Measurements from ENCODE around the gene STK38. TPM values are rescaled to one million over a fixed set of nuclear protein-coding genes. Genes with fewer than 3 reads are reported as not detected.

STK38 gene
- total RNA-seq: 25.0 and 34.3 TPM in 2 replicates

DNA sequence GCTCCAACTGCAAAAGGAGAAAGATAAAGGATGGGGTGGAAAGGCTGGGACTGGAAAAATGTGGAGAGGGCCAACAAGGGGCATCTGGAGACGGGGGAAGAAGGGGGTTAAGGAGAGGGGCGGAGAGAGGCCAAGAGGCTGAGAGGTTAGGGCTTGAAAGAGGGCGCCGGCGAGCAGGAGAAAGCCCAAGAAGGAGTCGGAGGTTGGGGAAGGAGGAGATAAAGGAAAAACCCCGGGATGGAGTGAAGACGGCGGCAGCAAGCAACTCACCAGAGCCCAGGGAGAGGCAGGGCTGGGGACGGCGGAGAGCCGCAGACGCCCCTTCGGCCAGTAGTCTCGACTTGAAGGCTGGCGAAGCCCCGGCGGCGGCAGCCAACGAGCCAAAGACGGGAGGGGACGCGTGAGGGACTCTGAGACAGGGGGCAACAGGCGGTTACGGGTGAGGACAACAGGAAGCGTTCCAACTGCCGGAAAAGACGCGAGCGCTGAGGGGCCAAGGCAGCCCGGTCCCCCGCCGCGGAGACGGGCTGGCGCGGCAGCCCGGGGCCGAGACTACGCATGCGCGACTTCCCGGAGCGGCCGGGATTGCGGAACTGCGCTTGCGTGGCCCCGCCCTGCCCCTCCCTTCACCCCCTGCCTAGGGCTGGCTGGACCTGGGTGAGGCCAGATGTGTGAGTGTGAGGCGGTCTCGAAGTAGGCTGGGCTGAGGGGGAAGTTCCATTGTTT lies at the start of gene STK38:
STK38 (minus strand) TSS at position 560 of the 726 bp plus-strand sequence. CDS start 7,277 bp downstream, outside the sequence.

DNA sequence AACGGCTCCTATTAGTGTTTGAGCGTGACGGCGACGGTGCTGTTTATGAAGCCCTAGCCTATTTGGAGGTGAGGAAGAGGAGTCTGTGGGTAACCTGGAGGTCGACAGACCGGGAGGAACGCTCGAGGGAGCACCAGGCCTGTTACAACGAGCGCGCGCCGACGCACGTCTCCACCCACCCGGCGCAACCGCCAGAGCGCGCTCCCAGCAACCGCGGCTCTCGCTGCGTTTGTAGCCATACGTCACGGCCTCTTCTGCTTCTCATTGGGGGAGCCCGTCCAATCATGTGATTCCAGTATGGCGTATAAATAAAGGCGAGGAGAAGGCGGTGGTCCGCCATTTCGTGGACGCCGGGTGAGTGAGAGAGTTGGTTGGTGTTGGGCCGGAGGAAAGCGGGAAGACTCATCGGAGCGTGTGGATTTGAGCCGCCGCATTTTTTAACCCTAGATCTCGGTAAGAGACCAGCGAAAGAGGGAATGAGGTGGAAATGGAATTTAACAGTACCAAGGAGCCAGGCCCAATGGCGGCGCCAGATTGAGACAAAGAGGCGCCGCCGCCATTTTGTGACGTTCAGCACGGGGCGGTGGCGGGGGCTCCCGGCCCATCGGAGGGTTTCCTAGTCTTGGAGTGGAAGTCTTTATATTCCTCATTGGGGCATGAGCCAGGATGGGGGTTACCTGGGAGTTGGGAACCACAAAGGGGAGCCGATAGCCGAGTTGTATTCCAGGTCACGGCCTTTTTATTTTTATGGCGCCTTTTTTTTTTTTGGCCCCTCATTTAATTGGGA lies 46.9 kb upstream of the STK38 start, which contains the start of gene SRSF3:
SRSF3 (plus strand) TSS at position 334 of the 787 bp plus-strand sequence. CDS start 2,401 bp downstream, outside the sequence.

Other genes with a start within 250 kb of the STK38 start
- not detected in 2 replicates for gene BNIP5, start 210.6 kb downstream of the STK38 start, total RNA-seq
- not detected in 2 replicates for gene ETV7, start 159.8 kb downstream of the STK38 start, total RNA-seq
- gene PXT1, start 104.6 kb downstream of the STK38 start, total RNA-seq: not detected in 2 replicates
- 41.1 and 65.6 TPM in 2 replicates for gene KCTD20, start 104.5 kb downstream of the STK38 start, total RNA-seq
- gene SRSF3, start 46.9 kb upstream of the STK38 start, total RNA-seq: 134 and 175 TPM in 2 replicates
- 217 and 333 TPM in 2 replicates for gene CDKN1A, start 131.2 kb upstream of the STK38 start, total RNA-seq
- not detected in 2 replicates for gene RAB44, start 150.3 kb upstream of the STK38 start, total RNA-seq

Measured in pericardium fibroblast (primary cell).